IMR-90 (cell line): ENCODE results near the gene OGDHL. TPM values are rescaled to one million over a fixed set of nuclear protein-coding genes. Genes with fewer than 3 reads are reported as not detected.

ENCODE experiments used
- ATAC-seq: fragments of 200-7000 bp; cut with Tn5 transposase; 2 replicates; pipeline ENCODE4 v1.9.1; 2020; ENCODE audit warnings: low read depth, mild to moderate bottlenecking, moderate library complexity
- BruUV-seq: library from RNA; stranded (reverse); fragments of 400-500 nt; replicated peaks from 2 replicates; lab custom pipeline; 2021; lab: Mats Ljungman, UMichigan
- CTCF ChIA-PET: fragments of 300-600 bp; formaldehyde crosslinking; extraction: SDS; loops from one replicate; lab custom pipeline; 2021; ENCODE audit warnings: antibody characterized with exemption; lab: Yijun Ruan, JAX
- POLR2A ChIA-PET: fragments of 300-600 bp; sonication (Branson Sonifier 250); formaldehyde crosslinking; loops from one replicate; lab custom pipeline; 2022; ENCODE audit warnings: antibody characterized with exemption; ENCODE audit not compliant: unreplicated experiment; lab: Charles Lee
- DNase-seq: peaks from one replicate; pipeline ENCODE4 v3.0.0; 2013
- H2AFZ ChIP-seq: replicated peaks from 2 replicates; pipeline ENCODE3; 2013; ENCODE audit warnings: low read length, mild to moderate bottlenecking; ENCODE audit not compliant: poor library complexity
- H2AK5ac ChIP-seq: 2 replicates; pipeline ENCODE4 v1.6.1; 2013; ENCODE audit warnings: low read depth, low read length, inconsistent platforms
- H2AK9ac ChIP-seq: replicated peaks from 2 replicates; pipeline ENCODE3; 2013; ENCODE audit warnings: mild to moderate bottlenecking, low read depth, low read length, moderate library complexity; ENCODE audit not compliant: poor library complexity
- H2BK120ac ChIP-seq: 2 replicates; pipeline ENCODE4 v1.6.1; 2013; ENCODE audit warnings: low read depth, low read length, inconsistent platforms
- H2BK15ac ChIP-seq: 3 replicates; pipeline ENCODE4 v1.6.1; 2013; ENCODE audit warnings: low read depth, low read length, inconsistent platforms
- H2BK20ac ChIP-seq: 2 replicates; pipeline ENCODE4 v1.6.1; 2013; ENCODE audit warnings: low read depth, mild to moderate bottlenecking, inconsistent platforms, low read length, moderate library complexity
- H2BK5ac ChIP-seq: 2 replicates; pipeline ENCODE4 v1.6.1; 2013; ENCODE audit warnings: mild to moderate bottlenecking, low read depth, low read length, inconsistent platforms; ENCODE audit not compliant: poor library complexity, severe bottlenecking
- H3K14ac ChIP-seq: replicated peaks from 2 replicates; pipeline ENCODE4 v1.6.1; 2013; ENCODE audit warnings: low read depth, low read length, inconsistent platforms
- H3K18ac ChIP-seq: 2 replicates; pipeline ENCODE4 v1.6.1; 2013; ENCODE audit warnings: low read depth, low read length, control low read depth
- H3K23ac ChIP-seq: 2 replicates; pipeline ENCODE4 v1.6.1; 2013; ENCODE audit warnings: low read depth, low read length, inconsistent platforms
- H3K27ac ChIP-seq: 2 replicates; pipeline ENCODE4 v1.5.1; 2013; ENCODE audit warnings: mild to moderate bottlenecking, control low read depth, low read length; ENCODE audit not compliant: insufficient read depth
- H3K27me3 ChIP-seq: 2 replicates; pipeline ENCODE4 v1.6.1; 2013; ENCODE audit warnings: low read length; ENCODE audit not compliant: control insufficient read depth, insufficient read depth
- H3K36me3 ChIP-seq: 2 replicates; pipeline ENCODE4 v1.6.1; 2013; ENCODE audit warnings: low read length, mixed read lengths; ENCODE audit not compliant: control insufficient read depth, insufficient read depth
- H3K4ac ChIP-seq: 2 replicates; pipeline ENCODE4 v1.6.1; 2013; ENCODE audit warnings: low read depth, low read length, inconsistent platforms
- H3K4me1 ChIP-seq: 2 replicates; pipeline ENCODE4 v1.6.1; 2013; ENCODE audit warnings: low read length, mixed read lengths; ENCODE audit not compliant: control insufficient read depth, insufficient read depth
- H3K4me2 ChIP-seq: 2 replicates; pipeline ENCODE4 v1.6.1; 2013; ENCODE audit warnings: low read depth, mild to moderate bottlenecking, control low read depth, low read length, moderate library complexity
- H3K4me3 ChIP-seq: 2 replicates; pipeline ENCODE4 v1.5.1; 2013; ENCODE audit warnings: low read depth, mild to moderate bottlenecking, control low read depth, low read length, moderate library complexity; ENCODE audit not compliant: insufficient read depth
- H3K56ac ChIP-seq: 2 replicates; pipeline ENCODE4 v1.6.1; 2013; ENCODE audit warnings: low read length, inconsistent platforms; ENCODE audit not compliant: insufficient read depth; ENCODE audit errors: extremely low read depth
- H3K79me1 ChIP-seq, 2 experiments: 2 replicates each; pipeline ENCODE4 v1.6.1; 2013; ENCODE audit warnings: low read length in 2 of 2, inconsistent platforms in 1 of 2, low read depth in 1 of 2
- H3K9ac ChIP-seq: 2 replicates; pipeline ENCODE4 v1.6.1; 2013; ENCODE audit warnings: low read depth, low read length, control low read depth
- H3K9me1 ChIP-seq: 2 replicates; pipeline ENCODE4 v1.6.1; 2013; ENCODE audit warnings: low read length, inconsistent platforms; ENCODE audit not compliant: insufficient read depth
- H3K9me3 ChIP-seq: 2 replicates; pipeline ENCODE4 v1.6.1; 2013; ENCODE audit warnings: low read length; ENCODE audit not compliant: control insufficient read depth, insufficient read depth
- H4K20me1 ChIP-seq: 2 replicates; pipeline ENCODE4 v1.6.1; 2013; ENCODE audit warnings: low read length, inconsistent platforms; ENCODE audit not compliant: insufficient read depth
- H4K5ac ChIP-seq: 2 replicates; pipeline ENCODE4 v1.6.1; 2013; ENCODE audit warnings: mild to moderate bottlenecking, low read depth, low read length, control low read depth
- H4K8ac ChIP-seq, 2 experiments: 2 replicates each; pipeline ENCODE4 v1.6.1; 2013; ENCODE audit warnings: low read depth in 2 of 2, low read length in 2 of 2, control low read depth in 1 of 2, inconsistent platforms in 1 of 2
- H4K91ac ChIP-seq: 2 replicates; pipeline ENCODE4 v1.6.1; 2013; ENCODE audit warnings: low read depth, low read length, inconsistent platforms; ENCODE audit not compliant: insufficient read depth
- BHLHE40 ChIP-seq: fragments of 150-350 bp; IDR thresholded peaks from 2 replicates; pipeline ENCODE4 v1.6.1; 2016; ENCODE audit warnings: mild to moderate bottlenecking, low read depth, low read length
- CEBPB ChIP-seq: IDR thresholded peaks from 2 replicates; pipeline ENCODE4 v1.6.1; 2012; ENCODE audit warnings: low read depth, low read length, improper control_type of control experiment
- CHD1 ChIP-seq: IDR thresholded peaks from 2 replicates; pipeline ENCODE4 v1.6.1; 2012; ENCODE audit warnings: low read depth, low read length, improper control_type of control experiment
- ELK1 ChIP-seq: fragments of 150-350 bp; IDR thresholded peaks from 2 replicates; pipeline ENCODE4 v1.6.1; 2016; ENCODE audit warnings: low read depth, mild to moderate bottlenecking, low read length, moderate library complexity, borderline replicate concordance
- FOS ChIP-seq: fragments of 150-350 bp; IDR thresholded peaks from 2 replicates; pipeline ENCODE4 v1.6.1; 2016; ENCODE audit warnings: low read depth, low read length
- MAFK ChIP-seq: IDR thresholded peaks from 2 replicates; pipeline ENCODE4 v1.6.1; 2012; ENCODE audit warnings: low read depth, low read length, improper control_type of control experiment
- MAZ ChIP-seq: IDR thresholded peaks from 2 replicates; pipeline ENCODE4 v1.6.1; 2012; ENCODE audit warnings: low read depth, mild to moderate bottlenecking, low read length, improper control_type of control experiment, moderate library complexity, borderline replicate concordance
- MXI1 ChIP-seq: IDR thresholded peaks from 2 replicates; pipeline ENCODE4 v1.6.1; 2012; ENCODE audit warnings: low read depth, mild to moderate bottlenecking, low read length, moderate library complexity, borderline replicate concordance
- NFE2L2 ChIP-seq: fragments of 150-350 bp; IDR thresholded peaks from 2 replicates; pipeline ENCODE4 v1.6.1; 2016; ENCODE audit warnings: low read depth, mild to moderate bottlenecking, low read length
- POLR2A ChIP-seq: IDR thresholded peaks from 2 replicates; pipeline ENCODE4 v1.6.1; 2012; ENCODE audit warnings: mild to moderate bottlenecking, low read depth, low read length
- RAD21 ChIP-seq: IDR thresholded peaks from 2 replicates; pipeline ENCODE4 v1.6.1; 2012; ENCODE audit warnings: low read length, improper control_type of control experiment
- RCOR1 ChIP-seq: IDR thresholded peaks from 2 replicates; pipeline ENCODE4 v1.6.1; 2012; ENCODE audit warnings: mild to moderate bottlenecking, low read length, improper control_type of control experiment; ENCODE audit not compliant: insufficient replicate concordance
- RFX5 ChIP-seq: IDR thresholded peaks from 2 replicates; pipeline ENCODE4 v1.8.0; 2012; ENCODE audit warnings: low read depth, mild to moderate bottlenecking, low read length, moderate library complexity
- SMC3 ChIP-seq: fragments of 150-350 bp; IDR thresholded peaks from 2 replicates; pipeline ENCODE4 v1.6.1; 2016; ENCODE audit warnings: low read depth, mild to moderate bottlenecking, antibody characterized with exemption, low read length, moderate library complexity
- whole genome bisulfite sequencing, 2 experiments: methylation state at CpG; one replicate each; pipeline versions ENCODE4 v1.1.5 to v1.1.7; 2013; ENCODE audit warnings: missing lambda C conversion rate in 2 of 2; ENCODE audit not compliant: insufficient read length in 1 of 2; ENCODE audit errors: extremely low coverage in 2 of 2; 5-methylcytosine and 5-hydroxymethylcytosine counted together
- dilution Hi-C: fragments of 300-500 bp; cut with HindIII; formaldehyde crosslinking; loops from one replicate; pipeline ENCODE4 v1.14.3; 2018; ENCODE audit warnings: low sequenced_read_pairs; ENCODE audit not compliant: unreplicated experiment
- in situ Hi-C: fragments of 300-500 bp; cut with MboI; formaldehyde crosslinking; loops from 3 replicates; pipeline ENCODE4 v1.14.3; 2019; ENCODE audit warnings: low sequenced_read_pairs, inconsistent platforms, mixed read lengths
- intact Hi-C: fragments of 100-400 bp; cut with micrococcal nuclease; formaldehyde crosslinking; loops from 2 replicates; pipeline ENCODE4 v1.10.0; 2022
- polyA plus RNA-seq, 3 experiments: library from polyadenylated mRNA; depleted of rRNA; stranded (reverse); fragments of >200 nt; gene quantifications; 2 replicates each; pipeline ENCODE4 v1.2.3, GENCODE V29; 2012; ENCODE audit warnings: low replicate concordance in 1 of 3
- total RNA-seq: library from RNA; depleted of rRNA; stranded (reverse); fragments of >200 nt; gene quantifications from 2 replicates; pipeline ENCODE4 v1.2.3, GENCODE V29; 2012
- TF ChIP-seq, protein P1 (sequence below): conservative IDR thresholded peaks from 2 replicates; pipeline ENCODE4 v1.5.1; 2012; ENCODE audit warnings: mild to moderate bottlenecking, low read depth, low read length, improper control_type of control experiment

Gene OGDHL
- total and polyA plus RNA-seq, 2 of the 4 experiments (the other 2 are of a cell fraction) = 0.18 to 0.27 TPM

DNA sequence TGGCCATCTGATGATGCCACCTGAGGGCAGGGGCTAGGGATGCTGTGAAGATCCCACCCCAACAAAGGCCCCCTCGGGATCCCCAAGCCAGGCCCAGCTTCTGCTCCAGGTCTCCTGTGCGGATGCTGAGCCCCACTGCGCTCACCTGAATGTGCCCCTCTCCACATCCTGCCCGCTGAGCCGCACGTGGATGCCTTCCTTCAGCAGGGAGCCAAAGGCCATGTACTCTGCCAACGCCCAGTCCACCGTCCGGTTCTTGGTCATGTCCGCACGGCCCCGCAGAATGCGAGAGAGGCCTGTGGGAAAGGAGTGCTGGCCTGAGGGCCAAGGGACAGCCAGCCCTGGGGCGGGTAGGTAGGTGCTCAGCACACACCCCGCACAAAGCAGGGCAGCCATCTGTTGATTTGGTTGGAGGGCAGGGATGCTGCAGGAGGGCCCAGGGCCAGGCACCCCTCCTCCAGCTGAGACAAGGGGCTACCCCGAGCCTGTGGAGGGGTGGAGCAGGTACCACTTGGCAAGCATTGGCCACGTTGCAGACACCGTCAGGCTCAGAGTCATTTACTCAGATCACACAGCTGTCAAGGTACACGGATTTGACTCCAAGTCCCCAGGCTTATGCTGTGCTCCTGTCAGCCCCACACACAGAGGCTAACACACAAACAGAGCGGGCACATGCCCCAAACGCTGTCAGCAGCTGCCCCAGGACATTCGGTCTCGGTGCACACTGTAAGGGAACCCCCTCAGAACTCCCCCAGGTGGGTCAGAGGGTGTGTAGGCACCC is 19.2 kb downstream of the OGDHL start:
- H3K56ac ChIP-seq = no peak overlapping the region
- 73% methylated on average over 11 of the region's 23 CpGs; no CpG with 5 or more reads in 1 of the 2 experiments for WGBS, 2 experiments
- no peak for ATAC-seq
- H3K27me3 ChIP-seq = peaks cover under 1% of the 10 kb centered on the region; the same call in 1 of the 2 replicates
- no peak overlapping the region for H4K8ac ChIP-seq
- dilution Hi-C loops (no loop called here), in situ Hi-C loops (no loop called here), intact Hi-C loops (no loop called here)
- no peak overlapping the region for H2BK120ac ChIP-seq
- H2BK5ac ChIP-seq = no peak overlapping the region
- no peaks in the 10 kb centered on the region for H4K20me1 ChIP-seq
- no peaks in the 10 kb centered on the region for H3K4me1 ChIP-seq
- H3K4me2 ChIP-seq = no peak overlapping the region
- no peak overlapping the region for H2AK9ac ChIP-seq
- no peak overlapping the region for H3K9ac ChIP-seq
- H3K9me1 ChIP-seq = no peaks in the 10 kb centered on the region; the same call in 1 of the 2 replicates
- H3K9me3 ChIP-seq = no peaks in the 10 kb centered on the region
- no peak for DNase-seq
- H2BK15ac ChIP-seq = no peak overlapping the region
- H3K23ac ChIP-seq = no peak overlapping the region
- ChIA-PET CTCF (no interaction called here), POLR2A (no interaction called here)
- no peak overlapping the region for H3K18ac ChIP-seq
- H2AK5ac ChIP-seq = no peak overlapping the region
- no peak overlapping the region for H4K91ac ChIP-seq
- H3K27ac ChIP-seq = no peak overlapping the region
- no peaks in the 10 kb centered on the region for H3K79me1 ChIP-seq
- no peak overlapping the region for H3K4me3 ChIP-seq
- no peak overlapping the region for H3K4ac ChIP-seq
- H3K36me3 ChIP-seq = no peaks in the 10 kb centered on the region
- H2AFZ ChIP-seq = no peak overlapping the region
- no peak overlapping the region for H3K14ac ChIP-seq
- no TSS peak for BruUV-seq
- H4K5ac ChIP-seq = no peak overlapping the region
- no peak overlapping the region for H2BK20ac ChIP-seq
- TF ChIP-seq MXI1 (no peak), FOS (no peak), ELK1 (no peak), RCOR1 (no peak), RFX5 (no peak), NFE2L2 (no peak), MAFK (no peak), CHD1 (no peak), POLR2A (no peak), MAZ (no peak), RAD21 (no peak), BHLHE40 (no peak), SMC3 (no peak), CEBPB (no peak)
- TF ChIP-seq, protein P1, sequence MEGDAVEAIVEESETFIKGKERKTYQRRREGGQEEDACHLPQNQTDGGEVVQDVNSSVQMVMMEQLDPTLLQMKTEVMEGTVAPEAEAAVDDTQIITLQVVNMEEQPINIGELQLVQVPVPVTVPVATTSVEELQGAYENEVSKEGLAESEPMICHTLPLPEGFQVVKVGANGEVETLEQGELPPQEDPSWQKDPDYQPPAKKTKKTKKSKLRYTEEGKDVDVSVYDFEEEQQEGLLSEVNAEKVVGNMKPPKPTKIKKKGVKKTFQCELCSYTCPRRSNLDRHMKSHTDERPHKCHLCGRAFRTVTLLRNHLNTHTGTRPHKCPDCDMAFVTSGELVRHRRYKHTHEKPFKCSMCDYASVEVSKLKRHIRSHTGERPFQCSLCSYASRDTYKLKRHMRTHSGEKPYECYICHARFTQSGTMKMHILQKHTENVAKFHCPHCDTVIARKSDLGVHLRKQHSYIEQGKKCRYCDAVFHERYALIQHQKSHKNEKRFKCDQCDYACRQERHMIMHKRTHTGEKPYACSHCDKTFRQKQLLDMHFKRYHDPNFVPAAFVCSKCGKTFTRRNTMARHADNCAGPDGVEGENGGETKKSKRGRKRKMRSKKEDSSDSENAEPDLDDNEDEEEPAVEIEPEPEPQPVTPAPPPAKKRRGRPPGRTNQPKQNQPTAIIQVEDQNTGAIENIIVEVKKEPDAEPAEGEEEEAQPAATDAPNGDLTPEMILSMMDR = no peak
